COLO668 (cell line): ENCODE measurements around the gene IFI16.

Source experiments
- DNase-seq: peaks from one replicate; lab custom pipeline; 2025; ENCODE audit not compliant: unreplicated experiment; lab: John Stamatoyannopoulos, UW

The IFI16 gene

GRCh38 chr1:159058751-159059150, 49.0 kb downstream of the IFI16 start:
- DNase-seq = no peak

GRCh38 chr1:159065106-159065505, 55.4 kb downstream of the IFI16 start:
- DNase-seq = no peak

GRCh38 chr1:159066108-159066507, 56.4 kb downstream of the IFI16 start:
- DNase-seq = no peak

GRCh38 chr1:159067699-159068621, 58.3 kb downstream of the IFI16 start:
- no peak for DNase-seq

GRCh38 chr1:159068886-159069285, 59.2 kb downstream of the IFI16 start:
- DNase-seq = no peak

GRCh38 chr1:159071970-159072582, 62.4 kb downstream of the IFI16 start:
- no peak for DNase-seq

GRCh38 chr1:159076438-159077119, 66.9 kb downstream of the IFI16 start, which contains the start of gene AIM2:
AIM2 (minus strand) TSS chr1:159076766; CDS start chr1:159073499, 3,267 bp downstream.
- no peak for DNase-seq

- no peak for DNase-seq
Observed at GRCh38 chr1:159077120-159077961, 67.6 kb downstream of the IFI16 start.

GRCh38 chr1:159079525-159079924, 69.8 kb downstream of the IFI16 start:
- DNase-seq = no peak

- no peak for DNase-seq
Observed at GRCh38 chr1:159081626-159082025, 71.9 kb downstream of the IFI16 start.

GRCh38 chr1:159083013-159083412, 73.3 kb downstream of the IFI16 start:
- DNase-seq = no peak

- no peak for DNase-seq
Observed at GRCh38 chr1:159084152-159084551, 74.4 kb downstream of the IFI16 start.

GRCh38 chr1:159084867-159085266, 75.2 kb downstream of the IFI16 start:
- no peak for DNase-seq

GRCh38 chr1:159088050-159088449, 78.3 kb downstream of the IFI16 start:
- DNase-seq = no peak

- DNase-seq = no peak
Observed at GRCh38 chr1:159088546-159089183, 79.0 kb downstream of the IFI16 start.

GRCh38 chr1:159089184-159089791, 79.6 kb downstream of the IFI16 start:
- DNase-seq = no peak

GRCh38 chr1:159090286-159091179, 80.8 kb downstream of the IFI16 start:
- no peak for DNase-seq

- DNase-seq = no peak
Observed at GRCh38 chr1:159091180-159091560, 81.5 kb downstream of the IFI16 start.

- DNase-seq = no peak
Observed at GRCh38 chr1:159091607-159092031, 81.9 kb downstream of the IFI16 start.
